Cardiac fibroblast (primary cell): Measurements from ENCODE around the gene CCNE1.

Experiments
- DNase-seq, 2 donors: peaks; one replicate each; pipeline versions ENCODE4 v3.0.0 to v3.0.0-alpha.2; 2010; ENCODE audit warnings: low read depth in 2 of 2
- H3K4me3 ChIP-seq, 2 donors: replicated peaks in 1 of 2; 1 replicate in 1 of 2; 2 replicates in 1 of 2; pipeline ENCODE4 v1.5.1; 2011; ENCODE audit warnings: low read depth in 2 of 2, low read length in 2 of 2, mild to moderate bottlenecking in 2 of 2, moderate library complexity in 1 of 2
- TF ChIP-seq, protein P1 (sequence below): IDR thresholded peaks from one replicate; pipeline ENCODE4 v1.5.1; 2011; ENCODE audit warnings: low read depth, mild to moderate bottlenecking, low read length, inconsistent platforms

CCNE1 gene

GRCh38 chr19:29777781-29778309 lies 33.9 kb upstream of the CCNE1 start:
- TF ChIP-seq, protein P1, sequence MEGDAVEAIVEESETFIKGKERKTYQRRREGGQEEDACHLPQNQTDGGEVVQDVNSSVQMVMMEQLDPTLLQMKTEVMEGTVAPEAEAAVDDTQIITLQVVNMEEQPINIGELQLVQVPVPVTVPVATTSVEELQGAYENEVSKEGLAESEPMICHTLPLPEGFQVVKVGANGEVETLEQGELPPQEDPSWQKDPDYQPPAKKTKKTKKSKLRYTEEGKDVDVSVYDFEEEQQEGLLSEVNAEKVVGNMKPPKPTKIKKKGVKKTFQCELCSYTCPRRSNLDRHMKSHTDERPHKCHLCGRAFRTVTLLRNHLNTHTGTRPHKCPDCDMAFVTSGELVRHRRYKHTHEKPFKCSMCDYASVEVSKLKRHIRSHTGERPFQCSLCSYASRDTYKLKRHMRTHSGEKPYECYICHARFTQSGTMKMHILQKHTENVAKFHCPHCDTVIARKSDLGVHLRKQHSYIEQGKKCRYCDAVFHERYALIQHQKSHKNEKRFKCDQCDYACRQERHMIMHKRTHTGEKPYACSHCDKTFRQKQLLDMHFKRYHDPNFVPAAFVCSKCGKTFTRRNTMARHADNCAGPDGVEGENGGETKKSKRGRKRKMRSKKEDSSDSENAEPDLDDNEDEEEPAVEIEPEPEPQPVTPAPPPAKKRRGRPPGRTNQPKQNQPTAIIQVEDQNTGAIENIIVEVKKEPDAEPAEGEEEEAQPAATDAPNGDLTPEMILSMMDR = no peak
- DNase-seq = no peak
- no peak overlapping the region for H3K4me3 ChIP-seq

- TF ChIP-seq, protein P1 = no peak
- DNase-seq = no peak
- H3K4me3 ChIP-seq = no peak overlapping the region
Observed at GRCh38 chr19:29779921-29780320, 31.9 kb upstream of the CCNE1 start.

GRCh38 chr19:29781386-29782259 lies 30.2 kb upstream of the CCNE1 start:
- TF ChIP-seq, protein P1 = no peak
- DNase-seq = no peak

DNA sequence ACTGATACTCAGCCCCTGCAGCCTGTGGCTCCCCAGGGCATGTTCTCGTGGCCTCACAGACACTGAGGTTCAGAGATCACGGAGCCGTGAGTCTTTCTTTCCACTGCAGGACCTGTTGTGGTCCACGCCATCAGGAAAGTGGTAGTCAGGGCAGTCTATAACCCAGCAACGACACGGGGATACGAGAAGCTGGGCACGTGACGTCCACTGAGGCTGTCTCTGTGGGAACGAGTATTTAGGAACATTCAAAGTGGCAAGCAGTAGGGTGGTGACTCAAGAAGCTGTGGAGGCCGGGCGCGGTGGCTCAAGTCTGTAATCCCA lies 29.6 kb upstream of the CCNE1 start:
- no peak overlapping the region for H3K4me3 ChIP-seq
- DNase-seq = no peak
- TF ChIP-seq, protein P1 = no peak

More at GRCh38 chr19:29781386-29782259, 30.2 kb upstream of the CCNE1 start:
- H3K4me3 ChIP-seq = no peak overlapping the region

- no peak for DNase-seq
- no peak overlapping the region for H3K4me3 ChIP-seq
- TF ChIP-seq, protein P1 = no peak
Observed at GRCh38 chr19:29783627-29784190, 28.1 kb upstream of the CCNE1 start.

GRCh38 chr19:29784598-29785223 lies 27.1 kb upstream of the CCNE1 start:
- no peak for DNase-seq
- H3K4me3 ChIP-seq = no peak overlapping the region
- TF ChIP-seq, protein P1 = no peak
